Progenitor cell of endocrine pancreas (in vitro differentiated cells): ENCODE measurements around the gene PFKFB2. TPM values are rescaled to one million over a fixed set of nuclear protein-coding genes. Genes with fewer than 3 reads are reported as not detected.

Experiments
- DNase-seq: peaks from one replicate; pipeline ENCODE4 v3.0.0; 2021; ENCODE audit warnings: low spot score; ENCODE audit not compliant: unreplicated experiment
- H3K27ac Mint-ChIP-seq: 2 replicates; pipeline ENCODE4 v1.8.0; 2021; ENCODE audit warnings: mild to moderate bottlenecking, moderate library complexity, mixed read lengths
- H3K27me3 Mint-ChIP-seq: 2 replicates; pipeline ENCODE4 v1.8.0; 2021; ENCODE audit warnings: mixed read lengths
- H3K36me3 Mint-ChIP-seq: 2 replicates; pipeline ENCODE4 v1.8.0; 2022; ENCODE audit warnings: mixed read lengths; ENCODE audit not compliant: insufficient read depth
- H3K4me1 Mint-ChIP-seq: 2 replicates; pipeline ENCODE4 v1.8.0; 2021; ENCODE audit warnings: low read depth, mixed read lengths
- H3K4me3 Mint-ChIP-seq: 2 replicates; pipeline ENCODE4 v1.8.0; 2021; ENCODE audit warnings: low read depth, mild to moderate bottlenecking, moderate library complexity, mixed read lengths
- H3K9me3 Mint-ChIP-seq: 2 replicates; pipeline ENCODE4 v1.8.0; 2021; ENCODE audit warnings: low read depth, mixed read lengths
- CTCF ChIP-seq: fragments of 200-600 bp; sonication (generic); IDR thresholded peaks from one replicate; pipeline ENCODE4 v1.5.0; 2021; ENCODE audit warnings: antibody characterized with exemption, mild to moderate bottlenecking; ENCODE audit not compliant: unreplicated experiment
- long read RNA-seq: library from polyadenylated mRNA; unstranded; transcript quantifications from one replicate; pipeline ENCODE4 v2.0.0, GENCODE V29; 2020
- total RNA-seq: library from RNA; stranded (reverse); gene quantifications from 2 replicates; pipeline ENCODE4 v1.2.1, GENCODE V29; 2021

The PFKFB2 gene
- 9.6 and 10.6 TPM in 2 replicates for total RNA-seq
- long read RNA-seq, full-length matches to known transcripts = 15 of 28 reads
- long read RNA-seq, partial matches to known transcripts = 4 of 28 reads
- long read RNA-seq, other reads (novel, unspliced or antisense) = 9 of 28 reads

GRCh38 chr1:207052911-207053769, at the start of gene PFKFB2:
TSS of gene PFKFB2 (plus strand) at chr1:207053275. CDS start at chr1:207054718, 1,443 bp downstream.
- peak within 1 kb of the TSS; percentile 97 for H3K4me3 Mint-ChIP-seq
- no peaks in the 10 kb centered on the region for H3K9me3 Mint-ChIP-seq
- TF ChIP-seq CTCF = peak; percentile 29
- H3K4me1 Mint-ChIP-seq = peaks cover 16% of the 10 kb centered on the region
- H3K36me3 Mint-ChIP-seq = peaks cover 4% of the 10 kb centered on the region
- DNase-seq = peak; percentile 99
- H3K27me3 Mint-ChIP-seq = peaks cover 6% of the 10 kb centered on the region
- peak within 1 kb of the TSS; percentile 98 for H3K27ac Mint-ChIP-seq

- H3K27ac Mint-ChIP-seq = no peak overlapping the region
- no peak for DNase-seq
- no peaks in the 10 kb centered on the region for H3K36me3 Mint-ChIP-seq
- peaks cover 4% of the 10 kb centered on the region for H3K9me3 Mint-ChIP-seq
- no peak overlapping the region for H3K4me3 Mint-ChIP-seq
- peaks cover 57% of the 10 kb centered on the region for H3K27me3 Mint-ChIP-seq
- peaks cover 20% of the 10 kb centered on the region for H3K4me1 Mint-ChIP-seq
- peak; percentile 74 for TF ChIP-seq CTCF
Observed at GRCh38 chr1:207004931-207005830, 47.9 kb upstream of the PFKFB2 start.

GRCh38 chr1:207006083-207006482, 47.0 kb upstream of the PFKFB2 start:
- Mint-ChIP-seq H3K9me3 (peaks cover 4% of the 10 kb centered on the region), H3K4me3 (no peak overlapping the region), H3K27ac (no peak overlapping the region), H3K4me1 (peaks cover 20% of the 10 kb centered on the region), H3K27me3 (peaks cover 54% of the 10 kb centered on the region), H3K36me3 (no peaks in the 10 kb centered on the region)
- no peak for DNase-seq
- TF ChIP-seq CTCF = no peak

DNA sequence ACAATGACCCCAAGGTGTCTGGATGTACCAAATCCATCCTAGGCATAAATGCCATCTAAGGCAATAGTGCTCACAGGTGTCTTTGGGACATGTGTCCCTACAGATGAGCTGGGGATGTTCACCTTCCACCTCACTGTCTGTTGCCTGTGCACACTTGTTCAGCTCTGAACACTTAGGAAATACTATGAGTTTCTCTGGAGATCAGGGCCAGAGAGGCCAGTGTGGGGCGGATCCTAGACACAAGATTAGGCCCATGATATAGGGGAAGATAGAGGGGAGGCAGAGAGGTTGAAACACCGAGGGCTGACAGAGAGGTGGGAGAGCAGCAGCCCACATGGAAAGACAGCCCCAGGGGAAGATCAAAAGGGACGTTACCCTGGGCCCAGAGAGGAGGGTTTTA, 46.2 kb upstream of the PFKFB2 start:
- H3K4me3 Mint-ChIP-seq = no peak overlapping the region
- no peak for TF ChIP-seq CTCF
- H3K36me3 Mint-ChIP-seq = no peaks in the 10 kb centered on the region
- peaks cover 20% of the 10 kb centered on the region for H3K4me1 Mint-ChIP-seq
- no peak for DNase-seq
- H3K27me3 Mint-ChIP-seq = peaks cover 50% of the 10 kb centered on the region
- peaks cover 4% of the 10 kb centered on the region for H3K9me3 Mint-ChIP-seq
- H3K27ac Mint-ChIP-seq = peak overlapping the region; percentile 54
